ENCODE data around the gene KDM4D.
"Not testable (repeated sequence)": the region's sequence is repeated elsewhere in the genome, so short reads cannot be mapped to it uniquely, and the experiment has no call there.

Gene KDM4D

GRCh38 chr11:95037356-95038035 lies 64.0 kb downstream of the KDM4D start:
- DNase-seq = not testable (repeated sequence)

- no peak for DNase-seq
Measured at GRCh38 chr11:95042239-95042638, 68.7 kb downstream of the KDM4D start.

GRCh38 chr11:95042906-95043305 lies 69.4 kb downstream of the KDM4D start:
- DNase-seq = no peak

GRCh38 chr11:95044010-95044409 lies 70.5 kb downstream of the KDM4D start:
- DNase-seq = no peak

GRCh38 chr11:95045812-95046211 lies 72.3 kb downstream of the KDM4D start:
- DNase-seq = no peak

Data from cerebellar nuclear complex (tissue), 1 donor.